ENCODE results near the gene CASTOR1.

- no peak for TF ChIP-seq EZH2 (IDR thresholded peaks at IDR 0.05; ENCODE audit: low read depth)
- no peak for TF ChIP-seq CTCF (conservative IDR thresholded peaks at IDR 0.05)
Observed at GRCh38 chr22:30238661-30239487, 50.4 kb downstream of the CASTOR1 start.

All from PC-9 (cell line).